H1 (cell line): ENCODE data around the gene GANC. TPM values are rescaled to one million over a fixed set of nuclear protein-coding genes. Genes with fewer than 3 reads are reported as not detected.

ENCODE experiments used
- CTCF ChIA-PET: fragments of 300-600 bp; sonication (Branson Sonifier 250); formaldehyde crosslinking; loops from one replicate; lab custom pipeline; 2021; ENCODE audit not compliant: partially characterized antibody; lab: Charles Lee
- POLR2A ChIA-PET: fragments of 300-600 bp; sonication (Branson Sonifier 250); formaldehyde crosslinking; loops from one replicate; lab custom pipeline; 2021; ENCODE audit warnings: inconsistent platforms; ENCODE audit not compliant: partially characterized antibody; lab: Charles Lee
- DNase-seq, 2 experiments: peaks; one replicate each; pipeline versions ENCODE4 v3.0.0 to v3.0.0-alpha.2; 2010 to 2022; ENCODE audit warnings: low spot score in 2 of 2, low read depth in 1 of 2, mixed read lengths in 1 of 2
- FAIRE-seq: peaks from 2 replicates; lab custom pipeline; 2011; peaks lifted over from hg19 to GRCh38; lab: Jason Lieb, UNC
- H2AFZ ChIP-seq: 2 replicates; pipeline ENCODE4 v1.8.1; 2012; ENCODE audit warnings: low read length, inconsistent platforms
- H2AK5ac ChIP-seq: 2 replicates; pipeline ENCODE4 v1.6.1; 2013; ENCODE audit warnings: low read depth, low read length
- H2BK120ac ChIP-seq: replicated peaks from 2 replicates; pipeline ENCODE3; 2013; ENCODE audit warnings: low read depth, low read length, inconsistent platforms
- H2BK12ac ChIP-seq: 2 replicates; pipeline ENCODE4 v1.6.1; 2013; ENCODE audit warnings: low read depth, low read length
- H2BK15ac ChIP-seq: 2 replicates; pipeline ENCODE4 v1.6.1; 2013; ENCODE audit warnings: low read length
- H2BK20ac ChIP-seq: 2 replicates; pipeline ENCODE4 v1.6.1; 2013; ENCODE audit warnings: low read length
- H2BK5ac ChIP-seq: 2 replicates; pipeline ENCODE4 v1.6.1; 2013; ENCODE audit warnings: low read depth, low read length
- H3K14ac ChIP-seq: 2 replicates; pipeline ENCODE4 v1.6.1; 2013; ENCODE audit warnings: inconsistent platforms; ENCODE audit not compliant: insufficient read length
- H3K18ac ChIP-seq: 2 replicates; pipeline ENCODE4 v1.6.1; 2013; ENCODE audit warnings: low read length; ENCODE audit errors: extremely low read depth
- H3K23ac ChIP-seq: 2 replicates; pipeline ENCODE4 v1.6.1; 2013; ENCODE audit warnings: inconsistent platforms; ENCODE audit not compliant: insufficient read length
- H3K23me2 ChIP-seq: 2 replicates; pipeline ENCODE4 v1.6.1; 2013; ENCODE audit warnings: low read depth, low read length
- H3K27ac ChIP-seq: 2 replicates; pipeline ENCODE4 v1.6.1; 2011; ENCODE audit warnings: low read depth, low read length, inconsistent platforms
- H3K27me3 ChIP-seq, 4 experiments: replicated peaks in 1 of 4; 1 replicate in 1 of 4; 2 replicates in 3 of 4; pipeline versions ENCODE4 v1.6.1 to v1.8.1; 2011 to 2013; ENCODE audit warnings: low read length in 3 of 4, mild to moderate bottlenecking in 3 of 4, inconsistent platforms in 2 of 4, mixed read lengths in 2 of 4, moderate library complexity in 1 of 4; ENCODE audit not compliant: control insufficient read depth in 3 of 4, insufficient read depth in 3 of 4; ENCODE audit errors: extremely low read depth in 1 of 4
- H3K36me3 ChIP-seq, 4 experiments: 2 replicates each; pipeline versions ENCODE4 v1.6.1 to v1.8.1; 2011 to 2013; ENCODE audit warnings: mild to moderate bottlenecking in 4 of 4, low read length in 3 of 4, moderate library complexity in 2 of 4, control low read depth in 1 of 4, inconsistent platforms in 1 of 4; ENCODE audit not compliant: insufficient read depth in 4 of 4, control insufficient read depth in 2 of 4
- H3K4ac ChIP-seq: replicated peaks from 2 replicates; pipeline ENCODE3; 2013; ENCODE audit warnings: low read length, low read depth, mixed read lengths, inconsistent platforms; ENCODE audit not compliant: insufficient read length
- H3K4me1 ChIP-seq, 4 experiments: replicated peaks in 1 of 4; 1 replicate in 1 of 4; 2 replicates in 3 of 4; pipeline versions ENCODE4 v1.6.1 to v1.8.1; 2011 to 2013; ENCODE audit warnings: low read length in 3 of 4, inconsistent platforms in 2 of 4, mixed read lengths in 1 of 4; ENCODE audit not compliant: insufficient read depth in 4 of 4, control insufficient read depth in 3 of 4
- H3K4me2 ChIP-seq, 2 experiments: 2 replicates each; pipeline versions ENCODE4 v1.6.1 to v1.8.1; 2011 to 2013; ENCODE audit warnings: low read depth in 2 of 2, low read length in 2 of 2, control low read depth in 1 of 2, inconsistent platforms in 1 of 2, mild to moderate bottlenecking in 1 of 2; ENCODE audit not compliant: insufficient read depth in 1 of 2
- H3K4me3 ChIP-seq, 4 experiments: fragments of 200-600, 300-600 bp in 1 of 4; sonication (generic), shearing (Covaris generic), sonication (Bioruptor Twin) in 1 of 4; 2 replicates each; pipeline versions ENCODE4 v1.5.1 to v1.8.1; 2011 to 2016; ENCODE audit warnings: low read length in 4 of 4, low read depth in 3 of 4, control low read depth in 2 of 4, inconsistent platforms in 2 of 4, mild to moderate bottlenecking in 2 of 4, mixed read lengths in 1 of 4, moderate library complexity in 1 of 4; ENCODE audit not compliant: insufficient read depth in 2 of 4; ENCODE audit errors: extremely low read depth in 1 of 4
- H3K56ac ChIP-seq: replicated peaks from 2 replicates; pipeline ENCODE3; 2013; ENCODE audit warnings: low read depth, mild to moderate bottlenecking, mixed read lengths, low read length, inconsistent platforms; ENCODE audit not compliant: insufficient read length
- H3K79me1 ChIP-seq: 2 replicates; pipeline ENCODE4 v1.6.1; 2013; ENCODE audit warnings: low read depth, low read length, control low read depth
- H3K79me2 ChIP-seq, 2 experiments: 2 replicates each; pipeline versions ENCODE4 v1.6.1 to v1.8.1; 2012 to 2013; ENCODE audit warnings: low read length in 2 of 2, mild to moderate bottlenecking in 2 of 2, inconsistent platforms in 1 of 2; ENCODE audit not compliant: insufficient read depth in 2 of 2, control insufficient read depth in 1 of 2
- H3K9ac ChIP-seq, 4 experiments: replicated peaks in 1 of 4; 1 replicate in 1 of 4; 2 replicates in 3 of 4; pipeline versions ENCODE4 v1.6.1 to v1.8.1; 2011 to 2013; ENCODE audit warnings: low read depth in 3 of 4, low read length in 3 of 4, control low read depth in 2 of 4, mild to moderate bottlenecking in 2 of 4, moderate library complexity in 2 of 4, inconsistent platforms in 1 of 4; ENCODE audit errors: extremely low read depth in 1 of 4
- H3K9me3 ChIP-seq, 2 experiments: 2 replicates each; pipeline versions ENCODE4 v1.6.1 to v1.8.1; 2012 to 2013; ENCODE audit warnings: mild to moderate bottlenecking in 2 of 2, moderate library complexity in 2 of 2, control low read depth in 1 of 2, inconsistent platforms in 1 of 2, low read depth in 1 of 2, low read length in 1 of 2, mixed read lengths in 1 of 2; ENCODE audit not compliant: insufficient read depth in 2 of 2
- H4K20me1 ChIP-seq, 2 experiments: replicated peaks in 1 of 2; 2 replicates each; pipeline versions ENCODE3 to v1.8.1; 2011 to 2013; ENCODE audit warnings: inconsistent platforms in 2 of 2, low read length in 2 of 2, mild to moderate bottlenecking in 1 of 2; ENCODE audit not compliant: insufficient read depth in 2 of 2, control insufficient read depth in 1 of 2
- H4K5ac ChIP-seq: 2 replicates; pipeline ENCODE4 v1.6.1; 2013; ENCODE audit warnings: low read length, low read depth, mixed read lengths, inconsistent platforms; ENCODE audit not compliant: insufficient read length
- H4K8ac ChIP-seq: 2 replicates; pipeline ENCODE4 v1.8.0; 2013; ENCODE audit warnings: mild to moderate bottlenecking, moderate library complexity, low read length, inconsistent platforms; ENCODE audit not compliant: insufficient read depth; ENCODE audit errors: extremely low read depth
- H4K91ac ChIP-seq: replicated peaks from 2 replicates; pipeline ENCODE3; 2013; ENCODE audit warnings: low read length, mixed read lengths, inconsistent platforms; ENCODE audit not compliant: insufficient read length
- ATF3 ChIP-seq: IDR thresholded peaks from 2 replicates; pipeline ENCODE4 v1.6.1; 2011; ENCODE audit warnings: low read depth, mild to moderate bottlenecking, low read length; ENCODE audit not compliant: insufficient read depth
- CEBPB ChIP-seq: IDR thresholded peaks from 2 replicates; pipeline ENCODE4 v1.6.1; 2012; ENCODE audit warnings: low read depth, low read length
- CREB1 ChIP-seq: IDR thresholded peaks from 2 replicates; pipeline ENCODE4 v1.6.1; 2012; ENCODE audit warnings: inconsistent platforms
- EZH2 ChIP-seq: fragments of 200-600 bp; sonication (generic); IDR thresholded peaks from 2 replicates; pipeline ENCODE4 v1.7.1; 2012; ENCODE audit warnings: low read depth, mild to moderate bottlenecking, moderate library complexity, low read length, inconsistent platforms; ENCODE audit not compliant: severe bottlenecking
- KDM5A ChIP-seq: fragments of 200-600 bp; IDR thresholded peaks from 2 replicates; pipeline ENCODE4 v1.7.1; 2012; ENCODE audit warnings: mild to moderate bottlenecking, low read length, inconsistent platforms, mixed read lengths
- NANOG ChIP-seq: IDR thresholded peaks from 2 replicates; pipeline ENCODE4 v1.6.1; 2011; ENCODE audit warnings: low read length, low read depth, mild to moderate bottlenecking, inconsistent platforms; ENCODE audit not compliant: insufficient read depth, poor library complexity, severe bottlenecking
- WGBS, 2 experiments: shearing (Covaris generic) in 1 of 2; methylation state at CpG; one replicate each; pipeline versions ENCODE4 v1.1.6 to v1.1.7; 2013 to 2015; ENCODE audit warnings: low lambda C conversion rate in 2 of 2, mixed read lengths in 2 of 2, inconsistent platforms in 1 of 2, low coverage in 1 of 2, missing lambda C conversion rate in 1 of 2; ENCODE audit not compliant: insufficient replicate concordance in 2 of 2, insufficient coverage in 1 of 2, insufficient read length in 1 of 2; ENCODE audit errors: extremely low coverage in 1 of 2, missing lambda C conversion rate in 1 of 2; 5-methylcytosine and 5-hydroxymethylcytosine counted together
- polyA plus RNA-seq, 7 experiments: library from polyadenylated mRNA; depleted of rRNA in 3 of 7; stranded (reverse) in 5 of 7; unstranded in 2 of 7; fragments of >200 nt in 5 of 7; fragments of 200-250 nt in 2 of 7; gene quantifications; 1 replicate in 5 of 7; 2 replicates in 1 of 7; 4 replicates in 1 of 7; pipeline versions ENCODE4 v1.2.1 to v1.2.3, GENCODE V29; 2011 to 2013; ENCODE audit warnings: missing spikeins in 2 of 7, mixed read lengths in 2 of 7
- total RNA-seq: library from RNA; stranded (reverse); fragmentation: NEBNext Ultra II Directional; extraction: Animal tissue kit (Norgen Biotek cat#: 25700); gene quantifications from 2 replicates; pipeline ENCODE4 v1.2.1, GENCODE V29; 2021

GANC gene
- total and polyA plus RNA-seq, 2 of the 8 experiments (the other 6 are each of a cell fraction or from before 2014, with no cell fraction given), result 6.8 to 14.4 TPM

DNA sequence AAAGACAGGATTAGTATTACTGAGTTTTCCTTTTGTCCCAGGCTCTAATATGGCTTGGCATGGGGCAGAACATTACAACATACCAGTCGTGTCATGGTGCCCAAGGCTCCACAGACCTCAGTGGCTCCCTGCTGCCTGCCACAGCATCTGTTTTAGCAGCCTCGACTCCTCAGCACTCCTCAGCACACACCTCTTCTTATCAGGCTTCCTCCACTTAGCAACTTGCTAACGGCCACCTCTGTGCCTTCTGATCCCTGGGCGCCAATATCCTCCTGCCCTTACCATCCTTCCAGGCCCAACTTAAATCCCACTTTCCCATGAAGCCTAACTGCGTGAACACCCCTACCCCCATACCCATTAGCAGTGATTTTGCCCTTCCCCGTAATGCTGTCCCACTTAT, 80.1 kb downstream of the GANC start:
- H2BK15ac ChIP-seq, result no peak overlapping the region
- DNase-seq (no peak), FAIRE-seq (no peak)
- H3K27ac ChIP-seq, result no peak overlapping the region
- H2BK12ac ChIP-seq, result no peak overlapping the region
- no peaks in the 10 kb centered on the region for H3K9me3 ChIP-seq
- no peak overlapping the region for H2AFZ ChIP-seq
- H3K4me3 ChIP-seq, result no peak overlapping the region
- H4K91ac ChIP-seq, result no peak overlapping the region
- H2AK5ac ChIP-seq, result no peak overlapping the region
- TF ChIP-seq CREB1, result no peak
- no peak for TF ChIP-seq CEBPB
- TF ChIP-seq NANOG, result no peak
- TF ChIP-seq EZH2, result no peak
- TF ChIP-seq KDM5A, result no peak
- TF ChIP-seq ATF3, result no peak
- ChIA-PET CTCF (no interaction called here), POLR2A (no interaction called here)
- H3K4ac ChIP-seq, result no peak overlapping the region
- H3K23me2 ChIP-seq, result 0 out of 2 replicates have a peak, but pooled peaks cover 2% of the 10 kb centered on the region
- H3K27me3 ChIP-seq, result no peaks in the 10 kb centered on the region
- H4K20me1 ChIP-seq, result no peaks in the 10 kb centered on the region
- no peak overlapping the region for H2BK5ac ChIP-seq
- H3K4me1 ChIP-seq, result no peaks in the 10 kb centered on the region
- H3K36me3 ChIP-seq, result peaks cover 0 to 3% (median 0%) of the 10 kb centered on the region in 4 experiments; a peak in 1 of 8 replicates
- no peak overlapping the region for H3K4me2 ChIP-seq
- H4K5ac ChIP-seq, result no peak overlapping the region
- H3K14ac ChIP-seq, result no peak overlapping the region
- WGBS, 2 experiments, result 90% methylated on average over 6 of the region's 6 CpGs; no CpG with 5 or more reads in 1 of the 2 experiments
- no peak overlapping the region for H3K18ac ChIP-seq
- H2BK20ac ChIP-seq, result no peak overlapping the region
- no peak overlapping the region for H3K23ac ChIP-seq
- H2BK120ac ChIP-seq, result no peak overlapping the region
- no peak overlapping the region for H3K9ac ChIP-seq
- no peak overlapping the region for H3K56ac ChIP-seq
- no peaks in the 10 kb centered on the region for H3K79me1 ChIP-seq
- H3K79me2 ChIP-seq, result no peaks in the 10 kb centered on the region
- H4K8ac ChIP-seq, result no peak overlapping the region
